ENCODE measurements around the gene CNN2.

Gene CNN2

GRCh38 chr19:1084024-1084868, 57.8 kb downstream of the CNN2 start:
- no peak for DNase-seq

- DNase-seq: no peak
These were observed 58.7 kb downstream of the CNN2 start for GRCh38 chr19:1085053-1085658.

- no peak for DNase-seq
These were observed 59.5 kb downstream of the CNN2 start for GRCh38 chr19:1085676-1086442.

- no peak for DNase-seq
These were observed 60.2 kb downstream of the CNN2 start for GRCh38 chr19:1086613-1087012.

GRCh38 chr19:1087813-1088415, 61.5 kb downstream of the CNN2 start:
- DNase-seq: no peak

- DNase-seq: no peak
These were observed 62.1 kb downstream of the CNN2 start for GRCh38 chr19:1088416-1089010.
